HG03575 (cell line): Measurements from ENCODE around the gene CELF2.

Experiments
- ATAC-seq: cut with Tn5 transposase; IDR thresholded peaks from one replicate; pipeline ENCODE4 v1.9.1; 2021; ENCODE audit not compliant: unreplicated experiment, insufficient number of reproducible peaks, low FRiP score; ENCODE audit errors: extremely low read depth

The CELF2 gene

DNA sequence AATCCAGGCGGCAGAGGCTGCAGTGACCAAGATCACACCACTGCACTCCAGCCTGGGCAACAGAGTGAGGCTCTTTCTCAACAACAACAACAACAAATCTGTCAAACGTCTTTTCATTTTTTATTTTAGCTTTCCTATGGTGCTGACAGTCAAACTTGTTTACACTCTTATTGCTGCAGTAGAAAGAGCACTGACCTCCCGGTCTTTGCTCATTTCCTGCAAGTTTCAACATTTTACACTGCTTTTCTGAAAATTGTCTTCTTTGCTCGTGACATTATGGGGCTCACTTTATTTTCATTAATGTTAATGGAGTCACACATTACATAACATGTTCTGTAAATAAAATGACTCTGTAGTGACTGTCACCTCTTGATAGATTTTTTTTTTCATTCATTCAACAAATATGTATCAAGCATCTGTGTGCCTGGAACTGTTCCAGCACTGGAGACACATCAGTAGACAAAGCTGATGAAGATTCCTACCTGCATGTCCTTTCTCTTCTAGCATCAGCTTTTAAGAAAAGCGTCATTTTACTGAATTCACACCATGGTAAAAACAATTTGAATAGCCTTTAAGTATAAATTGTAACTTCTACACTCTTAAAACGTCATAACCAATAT lies 277.3 kb downstream of the CELF2 start:
- ATAC-seq: no peak

DNA sequence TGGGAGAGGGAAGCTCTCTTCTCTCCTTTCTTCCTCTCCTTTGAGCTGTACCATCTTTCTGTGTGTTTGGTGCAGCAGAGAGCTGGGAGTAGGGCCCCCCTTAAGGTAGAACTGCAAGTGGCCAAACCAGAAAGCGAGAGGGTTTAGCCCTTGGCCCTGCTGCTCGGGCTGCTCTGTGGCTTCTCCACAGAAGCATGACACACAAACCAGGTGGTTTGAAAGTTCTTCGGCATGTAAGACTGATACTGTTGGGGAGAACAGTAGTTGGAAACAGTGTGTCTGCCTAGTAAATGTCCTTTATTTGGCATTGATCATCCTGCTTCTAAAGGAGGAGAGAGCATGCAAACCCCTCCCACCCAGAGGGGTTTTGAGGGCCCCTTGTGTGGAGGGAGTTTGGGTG lies 277.8 kb downstream of the CELF2 start:
- no peak for ATAC-seq

DNA sequence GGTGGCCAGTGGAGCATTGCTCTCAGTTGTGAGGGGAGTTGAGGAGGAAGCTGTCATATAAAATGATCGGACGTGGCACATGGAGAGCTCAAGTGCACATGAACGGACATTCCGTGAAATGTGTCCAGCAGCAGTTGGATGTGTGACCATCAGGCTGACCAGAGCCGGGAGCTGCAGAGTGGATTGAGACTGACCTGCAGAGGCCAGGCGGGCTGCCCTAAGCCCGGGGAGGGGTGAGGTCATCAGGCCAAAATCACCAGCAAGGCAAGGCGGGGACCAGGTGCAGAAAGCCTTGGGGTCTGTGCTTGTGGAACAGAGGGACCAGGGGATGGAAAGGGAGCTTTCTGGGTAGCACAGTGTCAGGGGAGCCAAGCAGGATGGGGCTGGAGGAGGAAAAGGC lies 279.5 kb downstream of the CELF2 start:
- no peak for ATAC-seq

DNA sequence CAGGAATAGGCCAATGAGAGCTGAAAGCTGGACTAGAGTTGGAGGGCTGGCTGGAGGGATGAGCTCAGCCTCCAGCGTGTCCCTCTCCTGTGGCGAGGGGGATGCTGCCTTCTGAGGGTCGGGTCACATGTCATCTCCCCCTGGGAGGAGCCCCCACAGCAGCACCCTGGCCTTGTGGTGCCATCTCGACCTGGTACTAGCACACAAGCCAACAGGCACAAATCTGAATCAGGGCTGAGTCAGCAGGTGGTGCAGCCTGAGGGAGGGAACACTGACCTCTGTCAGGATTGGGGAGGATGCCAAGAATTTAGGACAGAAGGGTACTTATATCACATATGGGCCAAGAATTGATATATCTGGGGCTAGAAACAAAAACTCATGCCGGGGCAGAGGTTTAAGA lies 280.4 kb downstream of the CELF2 start:
- ATAC-seq: no peak

DNA sequence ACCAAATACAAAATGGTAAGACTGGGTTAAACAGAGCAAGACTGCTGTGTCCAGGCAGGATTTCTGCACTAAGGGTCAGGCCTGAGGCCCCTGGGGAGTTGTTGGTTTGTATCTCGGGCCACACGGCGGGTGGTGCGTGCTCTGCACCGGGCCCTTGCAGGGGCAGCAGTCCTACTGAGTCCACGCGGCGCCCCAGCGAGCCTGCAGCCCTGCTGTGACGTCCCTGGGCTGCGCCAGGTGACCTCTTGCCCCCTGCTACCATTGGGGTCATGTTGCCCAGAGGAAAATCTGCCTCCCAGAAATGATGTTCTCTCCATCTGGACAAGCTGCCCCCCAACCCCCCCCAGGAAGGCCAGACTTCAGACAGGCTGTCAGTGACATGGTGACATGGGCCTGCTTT lies 281.5 kb downstream of the CELF2 start:
- ATAC-seq: no peak

DNA sequence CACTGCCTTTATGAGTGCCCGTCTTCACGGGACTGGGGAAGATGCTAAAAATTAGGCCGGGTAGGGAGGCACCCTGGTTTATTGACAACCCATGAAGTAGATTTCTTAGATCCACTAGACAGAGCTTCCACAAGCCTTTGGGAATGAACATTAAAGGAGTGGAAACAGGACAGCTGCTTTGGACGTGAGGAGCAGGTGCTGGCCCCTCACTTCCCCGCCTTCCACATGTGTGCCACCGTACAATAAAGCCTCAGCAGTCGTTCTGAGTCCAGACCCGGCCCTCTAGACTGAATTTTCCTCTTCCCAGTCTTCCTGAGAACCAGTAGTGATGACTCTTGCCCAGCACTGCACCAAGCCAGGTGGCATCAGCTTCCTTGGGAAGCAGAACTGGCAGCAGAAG lies 282.4 kb downstream of the CELF2 start:
- ATAC-seq: no peak

DNA sequence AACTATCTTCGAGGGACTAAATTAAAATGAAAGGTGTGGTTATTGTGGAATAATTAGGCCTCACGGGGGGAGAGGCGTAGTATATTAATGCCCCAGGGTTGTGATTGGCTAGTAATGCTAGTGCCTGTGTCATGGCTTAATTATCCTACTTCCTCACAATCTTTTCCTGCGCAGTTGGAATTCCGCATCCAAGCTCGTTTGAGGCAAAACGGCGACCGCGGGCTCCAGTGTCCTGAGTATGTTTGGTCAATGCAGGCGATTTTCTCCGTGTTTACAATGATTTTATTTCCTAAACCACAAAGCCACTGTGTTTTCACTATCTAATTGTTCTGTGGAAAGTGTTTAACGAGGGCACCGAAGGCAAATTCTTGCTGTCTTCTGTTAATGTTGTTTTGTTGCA lies 282.9 kb downstream of the CELF2 start:
- no peak for ATAC-seq

DNA sequence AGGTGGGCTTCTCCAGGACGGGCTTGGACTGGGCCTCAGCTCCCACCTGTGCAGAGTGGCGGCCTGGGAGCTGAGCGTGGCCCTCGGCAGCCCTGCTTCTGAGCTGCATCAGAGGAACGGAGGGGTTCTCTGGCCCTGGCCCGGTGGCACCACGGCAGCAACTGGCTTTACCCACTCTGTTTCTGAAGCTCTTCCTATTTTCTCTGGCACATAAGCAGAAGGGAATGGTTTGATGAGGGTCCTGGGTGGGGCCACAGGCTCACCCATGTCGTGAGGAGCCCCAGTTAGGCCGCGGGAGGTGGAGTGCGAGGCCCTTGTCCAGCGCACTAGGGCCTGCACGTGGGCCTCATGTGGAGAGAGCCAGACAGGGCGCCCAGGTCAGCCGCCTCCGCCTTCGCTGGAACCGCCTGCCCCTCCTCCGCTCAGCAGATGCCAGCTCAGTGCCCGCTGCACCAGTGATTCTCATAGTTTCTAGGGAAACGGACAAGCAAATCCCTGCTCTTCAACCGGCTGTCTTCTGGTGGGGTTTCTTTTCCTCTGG lies 284.0 kb downstream of the CELF2 start:
- ATAC-seq: no peak

DNA sequence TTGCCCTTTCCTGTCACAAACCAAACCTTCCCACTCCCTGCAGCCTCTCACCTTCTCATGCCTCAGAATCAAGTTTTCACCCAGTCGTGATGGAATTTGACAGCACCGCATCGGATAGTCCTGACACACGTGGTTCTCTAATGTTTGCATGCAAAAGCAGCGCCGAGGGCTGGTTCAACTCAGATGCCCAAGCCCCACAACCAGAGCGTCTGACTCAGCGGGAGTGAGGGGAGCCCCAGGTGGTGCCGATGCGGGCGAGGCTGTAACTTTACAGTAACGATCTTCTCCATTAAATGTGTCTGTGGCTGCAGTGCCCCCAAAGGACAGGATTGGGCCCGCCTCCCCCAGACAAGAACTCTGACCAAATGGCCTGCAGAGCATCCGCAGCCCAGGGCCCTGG lies 284.5 kb downstream of the CELF2 start:
- ATAC-seq: no peak

DNA sequence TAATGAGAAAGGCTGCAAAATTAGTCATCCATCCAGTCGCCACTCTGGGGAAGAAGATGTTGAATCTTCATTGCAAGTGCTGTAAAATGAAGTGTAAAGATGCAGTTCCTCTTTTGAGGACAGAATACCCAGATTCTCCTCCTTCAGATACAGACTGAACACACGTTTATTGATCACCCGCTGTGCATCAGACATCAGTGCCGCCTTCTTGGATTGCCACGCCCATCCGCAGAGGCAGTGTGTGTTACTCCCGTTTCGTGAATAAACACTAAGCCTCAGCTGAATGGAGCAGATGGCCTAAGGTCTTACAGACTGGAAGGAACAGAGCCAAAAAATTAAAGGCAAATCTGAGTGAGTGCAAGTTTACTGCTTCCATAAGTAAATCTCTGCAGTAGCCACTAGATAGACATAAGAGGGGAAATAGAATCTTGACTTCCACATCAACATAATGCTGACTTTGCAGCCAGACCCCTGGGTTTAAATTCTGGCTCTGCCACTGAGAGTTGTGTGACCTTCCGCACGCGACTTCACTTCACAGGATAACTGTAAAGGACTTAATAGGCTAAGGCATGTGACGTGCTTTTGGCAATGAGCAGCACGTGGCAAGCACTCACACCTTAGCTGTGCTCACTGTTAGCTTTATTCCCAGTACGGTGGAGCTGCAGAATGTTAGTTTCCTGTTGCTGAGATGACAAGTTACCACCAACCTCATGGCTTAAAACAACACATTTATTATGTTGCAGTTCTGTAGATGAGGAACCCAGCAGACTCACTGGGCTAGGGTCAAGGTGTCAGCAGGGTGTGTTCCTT lies 285.9 kb downstream of the CELF2 start:
- ATAC-seq: no peak

DNA sequence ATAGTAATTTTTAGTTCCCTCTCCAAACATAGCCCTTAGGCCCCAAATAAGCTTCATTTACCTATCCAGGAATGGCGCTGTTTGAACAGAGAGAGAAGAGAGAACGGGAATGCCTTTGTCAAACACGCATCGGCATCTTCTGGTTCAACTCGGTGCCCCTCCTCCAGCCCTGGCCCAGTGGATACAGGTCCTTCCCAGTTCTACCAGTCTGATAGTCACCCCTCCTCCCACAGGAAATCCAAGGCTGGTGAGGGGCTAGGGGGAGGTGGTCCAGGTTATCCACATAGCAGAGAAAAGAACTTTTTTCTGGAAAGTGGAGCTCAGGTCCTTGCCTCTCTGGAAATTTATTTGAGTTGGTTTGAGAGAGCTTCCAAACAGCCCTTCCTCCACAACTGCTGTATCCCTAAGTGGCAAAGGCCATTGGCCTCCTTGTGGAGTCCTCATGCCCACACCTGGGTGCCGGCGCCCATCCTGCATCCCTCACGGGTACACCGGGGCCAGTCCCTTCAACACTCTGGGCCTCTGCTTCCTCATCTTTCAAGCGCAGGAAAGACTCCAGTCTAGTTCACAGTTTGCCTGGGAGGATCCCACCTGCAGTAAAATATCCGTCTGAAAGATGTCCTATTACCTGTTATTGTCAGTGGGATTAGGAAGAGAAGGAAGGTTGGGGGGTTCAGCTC lies 287.4 kb downstream of the CELF2 start:
- no peak for ATAC-seq

DNA sequence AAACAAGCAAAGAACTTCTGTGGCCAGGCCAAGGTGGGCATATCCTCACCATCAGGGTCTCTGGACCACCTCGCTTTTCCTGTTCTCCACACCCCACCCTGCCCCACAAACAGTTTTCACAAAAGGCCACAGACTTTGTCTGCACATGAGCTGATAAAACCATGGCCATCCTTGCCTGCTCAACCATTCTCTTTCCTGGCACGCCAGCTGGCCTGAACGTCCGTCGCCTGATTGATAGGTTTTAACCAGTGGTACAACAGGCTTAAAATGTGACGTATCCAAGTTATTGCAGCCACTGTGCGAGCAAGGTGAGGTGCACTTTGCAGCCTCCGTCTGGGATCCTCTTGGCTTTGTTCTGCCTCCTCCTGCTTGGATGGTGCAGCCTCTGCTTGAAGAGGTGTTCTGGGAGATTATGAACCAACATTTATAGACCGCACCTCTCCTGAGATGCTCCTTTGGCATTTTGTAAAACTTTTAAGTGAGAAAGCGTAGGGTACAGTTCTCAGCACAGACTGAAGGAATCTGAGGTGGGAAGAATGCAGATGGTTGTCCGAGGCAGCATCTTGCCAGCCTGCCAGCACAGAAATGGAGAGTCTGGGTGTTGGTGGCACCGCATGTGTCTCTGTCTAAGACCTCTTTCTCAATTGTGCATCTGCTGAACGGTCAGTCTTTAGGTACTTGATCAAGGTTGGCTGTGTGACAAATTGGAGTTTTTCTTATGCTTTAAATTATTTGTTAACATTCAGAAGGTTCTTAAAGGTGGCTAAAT lies 288.3 kb downstream of the CELF2 start:
- no peak for ATAC-seq

DNA sequence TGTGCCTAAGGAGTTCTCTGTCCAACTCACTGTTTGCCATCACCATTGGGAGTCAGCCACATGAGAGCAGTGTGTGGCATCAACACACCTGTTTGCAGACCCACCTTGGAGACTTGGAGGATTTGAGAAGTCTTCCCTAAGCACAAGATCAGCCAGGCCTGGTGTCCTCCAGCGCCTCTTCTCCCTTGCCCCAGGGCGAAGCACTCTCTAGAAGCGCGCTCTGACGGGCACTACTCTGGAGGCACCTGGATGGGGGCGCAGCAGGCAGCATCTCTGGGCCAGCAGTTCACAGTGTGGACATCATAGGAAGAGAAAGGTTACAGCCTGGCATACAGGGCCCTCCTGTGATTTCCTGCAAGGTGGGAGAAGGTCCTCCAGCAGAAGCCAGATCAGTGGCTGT lies 289.3 kb downstream of the CELF2 start:
- no peak for ATAC-seq

DNA sequence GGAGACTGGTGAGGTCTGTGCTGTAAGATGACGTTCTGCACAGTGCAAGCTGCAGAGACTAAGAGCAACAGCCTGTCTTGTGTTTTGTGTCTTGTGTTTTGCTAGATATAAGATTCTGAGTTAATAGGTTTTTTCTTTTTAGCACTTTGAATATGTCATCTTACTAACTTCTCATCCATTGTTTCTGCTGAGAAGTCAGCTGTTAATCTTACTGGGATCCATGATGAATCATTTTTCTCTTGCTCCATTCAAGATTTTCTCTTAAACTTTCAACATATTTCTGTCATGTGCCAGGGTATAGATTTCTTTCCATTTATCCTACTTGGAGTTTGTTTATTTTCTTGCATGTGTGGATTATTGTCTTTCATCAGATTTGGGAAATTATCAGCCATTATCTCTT lies 290.3 kb downstream of the CELF2 start:
- no peak for ATAC-seq

DNA sequence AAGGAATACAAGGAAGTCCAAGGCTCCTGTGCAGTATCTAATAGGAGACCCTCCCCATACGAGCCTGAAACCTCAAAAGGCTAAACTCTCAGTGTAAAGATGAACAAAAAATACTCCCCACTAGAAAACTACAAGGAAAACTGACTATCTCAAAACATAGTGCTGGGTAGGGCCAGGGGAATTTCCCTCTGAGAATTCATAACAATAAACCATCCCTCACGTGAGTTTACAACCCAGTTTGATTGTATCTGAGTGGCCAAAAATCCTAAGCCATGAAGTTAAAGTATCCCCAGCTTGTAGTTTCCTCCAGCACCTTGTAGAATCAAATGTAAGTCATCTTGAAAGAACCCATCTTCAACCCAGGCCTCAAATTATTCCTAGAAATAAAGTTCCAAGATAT lies 293.4 kb downstream of the CELF2 start:
- no peak for ATAC-seq

DNA sequence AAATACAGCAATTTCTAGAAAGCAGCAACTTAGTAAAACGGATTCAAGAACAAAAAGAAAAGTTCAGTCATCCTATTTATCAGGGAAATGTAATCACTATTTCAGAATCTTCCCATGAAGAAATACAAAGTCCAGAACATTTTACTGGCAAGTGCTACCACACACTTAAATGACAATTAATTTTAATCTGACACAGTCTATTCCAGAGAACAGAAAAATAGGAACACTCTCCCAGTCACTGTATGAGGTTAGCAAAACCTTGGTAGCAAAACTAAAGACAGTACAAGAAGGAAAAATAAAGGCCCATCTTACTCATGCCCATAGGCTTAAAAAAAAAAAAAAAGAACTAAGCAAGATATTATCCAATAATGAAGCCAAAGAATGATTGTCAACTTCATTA lies 295.8 kb downstream of the CELF2 start:
- no peak for ATAC-seq

DNA sequence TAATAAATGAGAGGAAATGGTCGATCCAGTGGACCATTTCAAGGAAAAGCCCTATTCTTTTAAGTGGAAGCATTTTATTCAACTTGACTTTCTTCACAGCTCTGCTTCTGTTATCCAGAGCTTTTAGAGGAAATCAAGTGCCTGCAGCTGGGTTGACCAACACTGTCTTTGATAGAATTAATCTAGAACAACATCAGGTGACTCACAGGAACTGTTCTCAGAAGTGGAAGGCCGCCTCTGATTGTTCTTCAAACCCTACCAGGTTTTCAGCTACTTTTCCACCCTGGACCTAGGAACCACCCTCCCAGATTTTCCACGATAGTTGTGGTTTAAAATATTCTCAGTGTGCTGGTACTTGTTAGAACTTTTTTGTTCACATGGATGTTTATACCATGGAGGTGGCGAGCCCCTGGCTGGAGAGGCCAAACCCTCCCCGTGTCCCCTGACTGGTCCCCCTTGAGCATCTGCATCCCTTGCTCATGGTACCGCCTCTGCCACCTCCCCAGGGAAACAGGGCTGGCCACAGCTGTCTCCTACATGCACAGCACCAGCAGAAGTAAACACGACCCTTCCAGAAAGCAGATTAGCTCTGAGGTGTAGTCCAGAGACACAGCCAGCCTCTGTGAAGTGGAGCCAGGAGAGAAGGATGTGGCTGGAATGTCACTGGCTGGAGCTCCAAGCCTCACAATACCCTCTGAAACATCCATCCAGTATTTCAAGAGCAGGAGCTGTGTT lies 300.4 kb downstream of the CELF2 start:
- no peak for ATAC-seq

DNA sequence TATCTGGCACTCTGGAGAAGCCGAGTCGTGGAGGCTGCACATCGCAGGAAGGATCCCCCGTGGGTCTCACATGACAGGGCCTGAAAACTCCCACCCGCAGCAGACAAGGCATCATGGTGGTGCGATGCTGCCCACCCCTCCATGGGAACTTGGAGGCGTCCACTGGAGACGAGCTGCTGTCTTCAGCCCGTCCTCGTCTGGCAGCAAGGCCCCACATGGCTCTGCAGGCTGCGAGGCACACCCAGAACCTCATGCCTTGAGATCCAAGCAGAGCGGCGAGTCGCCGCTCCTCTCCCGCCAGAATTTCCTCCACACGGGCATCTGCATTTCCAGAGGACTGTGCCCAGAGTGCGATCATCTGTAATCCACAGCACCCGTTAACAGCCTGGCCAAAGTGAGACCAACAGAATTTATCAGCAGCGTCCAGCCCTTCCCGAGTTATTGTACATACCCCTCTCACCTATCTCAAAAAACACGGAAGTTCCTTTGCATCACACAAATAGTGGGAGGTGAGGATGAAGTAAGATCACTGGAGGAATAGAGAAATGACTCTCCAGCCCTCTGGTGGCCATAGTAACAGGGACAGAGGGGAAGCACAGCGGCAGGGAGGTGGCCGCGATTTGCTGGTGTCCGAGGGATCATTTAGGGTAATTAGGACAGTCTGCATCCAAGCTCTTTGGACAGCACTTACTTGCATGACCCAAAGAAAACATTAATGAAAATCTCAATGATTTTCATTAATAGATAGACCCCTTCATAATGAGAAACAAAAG lies 301.3 kb downstream of the CELF2 start:
- no peak for ATAC-seq
